GM12892 (cell line): ENCODE measurements around the gene SPECC1.

Experiments used
- DNase-seq: peaks from one replicate; pipeline ENCODE4 v3.0.0; 2011; ENCODE audit not compliant: insufficient read length
- FAIRE-seq: peaks from 2 replicates; lab custom pipeline; 2011; peaks lifted over from hg19 to GRCh38; lab: Jason Lieb, UNC
- POLR2A ChIP-seq: IDR thresholded peaks from 2 replicates; pipeline ENCODE4 v1.6.1; 2011; ENCODE audit warnings: low read depth, low read length, control low read depth
- POLR2AphosphoS5 ChIP-seq: IDR thresholded peaks from 2 replicates; pipeline ENCODE4 v1.6.1; 2011; ENCODE audit warnings: low read depth, low read length, control low read depth
- TAF1 ChIP-seq: IDR thresholded peaks from 2 replicates; pipeline ENCODE4 v1.6.1; 2011; ENCODE audit warnings: low read depth, mild to moderate bottlenecking, control low read depth, low read length, borderline replicate concordance

Gene SPECC1

DNA sequence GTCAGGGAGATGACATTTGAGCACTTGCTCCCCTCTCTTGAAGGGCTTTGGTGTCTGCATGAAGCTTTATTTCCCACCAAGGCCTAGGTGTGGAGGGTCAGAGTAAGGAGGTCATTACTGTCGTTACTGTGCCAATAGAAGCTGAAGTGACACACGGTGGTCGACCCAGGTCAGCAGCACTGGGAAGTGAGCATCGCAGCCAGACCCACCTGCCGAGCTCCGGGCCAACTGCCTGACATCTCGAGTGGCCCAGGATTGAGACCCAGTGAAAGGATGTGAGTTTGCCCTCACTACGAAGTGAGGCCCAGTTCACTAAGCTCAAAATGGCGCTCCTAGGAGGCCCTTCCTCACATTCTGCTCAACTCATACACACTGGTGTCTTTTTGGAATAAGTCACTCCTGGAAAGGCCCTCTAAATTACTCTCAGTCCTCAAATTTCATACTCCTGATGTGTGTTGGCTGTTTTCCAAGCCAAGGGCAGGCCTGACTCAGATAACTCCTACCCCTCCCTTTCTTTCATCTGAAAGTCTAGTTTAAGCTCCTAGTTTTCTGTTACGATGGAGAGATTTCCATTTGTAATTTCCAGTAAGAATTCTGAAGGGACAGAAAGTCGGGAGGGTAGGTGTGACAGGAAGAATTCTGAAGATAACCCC is 257.8 kb downstream of the SPECC1 start:
- no peak for FAIRE-seq
- TF ChIP-seq POLR2AphosphoS5 (no peak), POLR2A (no peak), TAF1 (no peak)
- no peak for DNase-seq

DNA sequence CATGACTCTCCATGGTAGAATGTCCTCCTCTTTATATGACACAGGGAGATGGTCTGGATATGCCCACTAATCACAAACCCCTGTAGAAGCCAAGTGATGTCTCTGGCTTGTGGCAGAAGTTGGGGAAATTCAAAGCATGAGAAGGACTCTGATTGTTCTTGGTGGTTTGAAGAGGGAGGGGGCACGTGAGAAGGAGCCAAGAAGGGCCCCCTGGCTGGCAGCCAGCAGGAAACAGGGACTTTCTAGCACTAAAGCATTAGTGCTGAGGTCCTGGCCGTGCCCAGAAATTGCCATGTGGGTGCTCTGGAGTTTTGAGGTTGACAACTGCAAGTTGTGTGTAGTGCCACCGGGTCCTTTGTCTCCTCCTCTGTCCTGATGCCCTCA is 258.3 kb downstream of the SPECC1 start:
- FAIRE-seq (peak; percentile 56), DNase-seq (no peak)
- TF ChIP-seq POLR2A (no peak), POLR2AphosphoS5 (no peak), TAF1 (no peak)

DNA sequence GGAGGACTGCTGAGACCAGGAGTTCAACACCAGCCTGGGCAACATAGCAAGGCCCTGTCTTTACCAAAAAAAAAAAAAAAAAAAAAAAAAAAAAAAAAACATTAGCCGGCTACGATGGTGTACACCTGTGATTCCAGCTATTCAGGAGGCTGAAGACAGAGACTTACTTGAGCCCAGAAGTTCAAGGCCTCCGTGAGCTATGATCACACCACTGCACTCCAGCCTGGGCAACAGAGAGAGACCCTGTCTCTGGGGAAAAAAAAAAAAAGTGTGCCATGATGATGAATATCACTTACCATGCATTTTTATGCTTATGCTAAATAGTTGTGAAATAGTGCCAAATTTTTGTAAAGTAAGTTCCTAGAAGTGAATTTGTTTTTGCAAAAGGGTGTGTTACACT is 261.2 kb downstream of the SPECC1 start:
- FAIRE-seq (no peak), DNase-seq (no peak)
- TF ChIP-seq POLR2A (no peak), TAF1 (no peak), POLR2AphosphoS5 (no peak)

DNA sequence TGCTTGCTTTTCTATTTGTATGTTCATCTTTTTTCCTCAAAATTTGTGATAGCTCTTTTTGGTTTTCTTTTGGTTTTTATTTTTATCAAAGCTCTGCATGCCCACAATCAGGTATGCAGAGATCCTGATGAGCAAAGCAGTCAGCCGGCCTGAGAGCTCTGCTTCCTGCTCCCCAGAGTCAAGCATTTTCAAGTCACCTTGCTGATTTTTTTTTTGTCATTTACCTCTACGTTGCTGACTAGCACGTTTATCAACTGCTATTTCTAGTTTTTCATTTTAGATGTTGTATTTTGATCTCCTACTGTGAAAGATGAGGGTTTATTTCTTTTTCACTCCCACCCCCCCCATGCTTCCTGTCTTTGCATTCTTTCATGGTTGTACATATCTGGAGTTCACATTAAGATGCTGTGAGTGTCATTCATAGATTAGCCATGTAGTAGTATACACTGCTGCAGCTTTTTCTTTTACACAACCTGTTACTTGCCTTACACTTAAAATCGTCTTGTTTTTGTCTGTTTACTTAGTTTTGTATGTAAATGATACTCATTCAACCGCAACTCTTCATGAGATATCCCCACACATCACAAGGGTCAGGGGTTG is 262.0 kb downstream of the SPECC1 start:
- DNase-seq = no peak
- no peak for FAIRE-seq
- TF ChIP-seq POLR2A (no peak), TAF1 (no peak), POLR2AphosphoS5 (no peak)

DNA sequence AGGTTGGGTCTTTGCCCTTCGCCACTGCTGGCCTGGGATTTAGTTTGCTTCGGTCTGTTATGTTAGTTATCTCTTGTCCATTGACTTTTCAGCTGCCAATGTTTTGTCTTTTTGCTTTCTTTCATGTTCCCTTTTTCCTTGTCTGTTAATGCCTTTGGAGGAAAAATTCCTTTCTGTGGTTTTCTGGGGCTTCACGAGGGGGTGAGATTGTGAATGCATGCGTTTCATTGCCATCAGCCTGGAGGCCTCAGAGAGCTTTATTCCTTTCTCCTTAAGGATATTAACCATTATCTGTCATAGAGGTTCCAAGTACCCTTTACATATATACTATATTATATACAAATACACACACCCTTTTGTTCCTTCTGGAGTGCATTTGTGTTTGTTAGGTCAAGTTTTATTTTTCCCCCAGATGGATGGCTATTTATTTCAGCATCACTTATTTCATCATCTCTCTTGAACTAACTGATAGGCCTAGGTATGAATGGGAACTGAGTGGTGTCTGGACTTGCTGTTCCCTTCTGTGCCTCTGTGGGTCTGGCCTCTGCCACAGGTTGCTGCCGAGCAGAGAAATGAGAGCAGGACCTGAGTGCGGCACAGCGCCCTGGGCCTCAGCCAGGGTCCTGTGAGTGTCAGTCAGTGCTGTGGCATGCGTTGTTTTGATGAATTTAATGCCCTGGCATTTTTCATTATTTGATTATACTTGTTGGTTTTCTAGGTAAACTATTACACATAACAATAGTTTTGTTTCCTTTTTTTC is 264.8 kb downstream of the SPECC1 start:
- DNase-seq (no peak), FAIRE-seq (no peak)
- no peak for TF ChIP-seq TAF1
- no peak for TF ChIP-seq POLR2AphosphoS5
- TF ChIP-seq POLR2A = no peak

DNA sequence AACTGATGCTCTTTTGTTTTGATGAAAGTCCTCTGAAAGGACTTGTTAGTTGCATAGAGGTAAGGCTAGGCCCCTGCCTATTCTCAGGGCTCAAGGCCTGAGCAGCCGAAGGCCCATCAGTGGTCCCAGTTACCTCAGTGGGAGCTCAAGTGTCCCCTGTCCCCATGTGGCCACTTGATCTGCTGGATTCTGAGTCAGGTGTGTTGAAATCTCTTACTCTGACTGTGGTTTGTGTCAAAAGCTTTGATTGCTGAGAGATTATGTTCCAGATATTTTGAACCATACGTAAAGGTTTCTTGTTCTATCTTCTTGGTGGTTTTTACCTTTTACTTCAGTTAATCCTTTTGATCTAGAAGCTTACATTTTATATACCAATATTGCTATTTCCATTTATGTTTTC is 266.5 kb downstream of the SPECC1 start:
- DNase-seq (no peak), FAIRE-seq (no peak)
- TF ChIP-seq POLR2AphosphoS5 = no peak
- no peak for TF ChIP-seq POLR2A

DNA sequence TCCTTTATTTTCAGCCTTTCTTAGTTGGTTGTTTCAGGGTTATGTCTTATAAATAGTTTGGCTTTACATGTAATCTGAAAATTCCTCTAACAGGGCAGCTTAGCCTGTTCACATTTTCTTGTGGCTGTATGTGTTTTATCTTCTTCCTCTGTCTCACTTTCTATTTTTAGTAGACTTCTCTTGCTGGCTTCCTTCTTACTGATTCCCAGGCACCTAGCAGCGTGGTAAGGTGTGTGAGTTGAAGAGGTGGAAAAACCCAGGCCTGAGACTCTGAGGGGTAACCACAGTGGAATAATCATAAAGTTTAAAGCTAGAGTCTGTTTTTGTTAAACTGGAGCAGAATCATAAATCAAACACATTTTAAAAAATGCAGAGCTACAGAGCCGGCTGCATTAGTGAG is 267.3 kb downstream of the SPECC1 start:
- TF ChIP-seq POLR2AphosphoS5 (no peak), POLR2A (no peak), TAF1 (no peak)
- no peak for DNase-seq
- no peak for FAIRE-seq

DNA sequence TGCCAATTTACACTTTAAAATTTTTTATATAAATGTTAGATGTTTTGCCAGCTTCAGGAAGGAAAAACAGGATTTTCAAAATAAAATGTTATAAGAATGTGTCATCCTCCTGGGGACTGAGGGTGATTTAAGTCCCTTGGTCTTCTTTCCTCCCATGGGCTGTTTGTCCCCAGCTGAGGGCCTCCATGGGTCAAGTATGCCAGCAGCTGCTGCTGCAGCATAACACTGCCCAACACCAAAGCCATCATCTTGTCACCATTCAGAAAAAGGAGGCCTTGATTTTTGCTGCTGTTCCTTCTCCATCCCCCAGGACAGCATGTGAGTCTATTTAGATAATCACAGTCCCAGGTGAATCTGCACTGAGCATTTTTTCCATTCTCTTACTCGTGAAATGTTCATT is 269.6 kb downstream of the SPECC1 start:
- FAIRE-seq (peak; percentile 21), DNase-seq (no peak)
- TF ChIP-seq TAF1 (no peak), POLR2AphosphoS5 (no peak), POLR2A (no peak)

DNA sequence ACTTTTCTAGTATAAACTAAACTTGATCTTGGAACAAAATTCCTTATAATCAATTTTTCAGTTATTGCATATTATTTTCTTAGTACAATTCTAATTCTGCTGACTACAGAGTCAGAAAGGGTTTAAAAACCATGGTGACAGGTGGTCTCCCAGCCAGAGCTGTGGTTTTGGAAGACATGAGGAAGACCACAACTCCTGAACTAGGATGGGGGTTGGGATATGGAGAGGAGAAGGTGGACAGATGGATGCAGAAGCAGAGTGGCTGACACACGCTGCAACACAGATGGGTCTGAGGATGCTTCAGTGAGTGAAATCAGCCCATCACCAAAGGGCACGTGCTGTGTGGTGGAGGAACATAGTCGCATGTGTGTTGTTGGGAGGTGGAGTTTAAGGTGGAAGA is 270.5 kb downstream of the SPECC1 start:
- TF ChIP-seq TAF1 (no peak), POLR2A (no peak)
- DNase-seq = no peak
- FAIRE-seq = no peak

DNA sequence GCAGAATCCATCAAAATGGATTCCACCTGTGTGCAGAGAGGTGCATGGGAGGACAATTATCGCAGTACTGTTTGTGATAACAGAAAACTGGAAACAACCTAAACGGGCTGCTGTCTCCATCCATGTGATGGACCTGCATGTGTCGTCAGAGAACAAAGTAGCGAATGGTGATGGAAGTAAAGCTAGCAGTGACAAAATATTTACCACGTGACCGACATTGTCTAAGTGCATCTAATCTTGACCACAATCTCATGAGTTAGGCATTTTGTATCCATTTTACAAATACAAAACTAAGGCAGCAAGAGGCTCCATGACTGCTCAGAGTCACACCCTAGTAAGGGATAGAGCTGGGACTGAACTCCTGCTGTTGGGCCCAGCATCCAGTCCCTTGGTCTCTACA is 270.9 kb downstream of the SPECC1 start:
- TF ChIP-seq POLR2A (no peak), POLR2AphosphoS5 (no peak), TAF1 (no peak)
- DNase-seq = no peak
- FAIRE-seq = no peak

DNA sequence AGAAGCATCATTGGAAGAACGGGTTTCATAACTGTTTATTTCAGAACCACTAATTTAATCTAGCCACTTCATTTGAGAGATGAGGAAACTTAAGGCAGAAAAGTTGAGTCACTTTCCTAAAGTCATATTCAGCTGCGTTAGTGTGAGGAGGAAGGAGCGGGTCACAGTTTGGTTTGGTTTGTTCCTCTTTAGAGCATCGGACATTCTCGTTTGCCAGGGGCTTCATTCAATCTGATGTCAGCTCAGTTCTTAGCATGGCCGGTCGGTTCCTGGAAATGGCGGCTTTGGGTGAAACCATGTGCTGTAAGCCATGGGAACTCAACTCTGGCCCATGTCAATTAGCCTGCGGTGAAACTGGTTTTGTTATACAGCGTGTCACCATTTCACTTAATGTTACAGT is 271.7 kb downstream of the SPECC1 start:
- no peak for FAIRE-seq
- no peak for TF ChIP-seq TAF1
- DNase-seq = no peak

DNA sequence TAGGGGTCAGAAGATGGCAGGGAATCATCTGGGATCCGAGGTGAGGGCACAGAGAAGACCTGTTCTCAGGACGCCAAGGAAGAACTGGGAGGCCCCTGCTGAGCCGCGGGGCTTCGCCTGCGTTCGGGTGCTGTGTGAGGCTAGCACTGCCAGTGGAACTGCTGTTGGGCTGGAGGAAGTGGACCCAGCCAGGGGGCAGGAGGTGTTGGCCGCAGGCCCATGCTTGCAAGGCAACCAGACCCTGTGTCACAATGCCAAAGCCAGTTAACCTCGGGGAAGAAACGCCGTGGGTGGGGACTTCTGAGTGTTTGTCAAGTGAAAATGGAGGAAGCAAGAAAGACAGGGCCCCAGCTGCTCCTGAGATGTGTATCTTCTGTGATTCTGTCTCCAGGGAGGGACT is 272.7 kb downstream of the SPECC1 start:
- DNase-seq = no peak
- FAIRE-seq = no peak
- TF ChIP-seq POLR2A (no peak), POLR2AphosphoS5 (no peak), TAF1 (no peak)
